Tibial nerve (tissue), 4 donors: Measurements from ENCODE around the gene ARHGAP25. TPM values are rescaled to one million over a fixed set of nuclear protein-coding genes. Genes with fewer than 3 reads are reported as not detected.

Source experiments
- DNase-seq, 2 donors: peaks; one replicate each; pipeline ENCODE4 v3.0.0-alpha.2; 2019; ENCODE audit warnings: low spot score in 2 of 2
- H3K27ac ChIP-seq, 4 donors: fragments of 200-600 bp; sonication (generic) in 3 of 4; one replicate each; pipeline ENCODE4 v1.5.1; 2017 to 2019; ENCODE audit warnings: mild to moderate bottlenecking in 1 of 4
- H3K27me3 ChIP-seq, 2 donors: fragments of 200-600 bp; sonication (generic) in 1 of 2; one replicate each; pipeline versions ENCODE4 v1.5.1 to v1.6.0; 2017 to 2019
- H3K36me3 ChIP-seq, 3 donors: fragments of 200-600 bp; sonication (generic); one replicate each; pipeline ENCODE4 v1.5.1; 2018 to 2019
- H3K4me1 ChIP-seq, 4 donors: fragments of 200-600 bp; sonication (generic) in 3 of 4; one replicate each; pipeline ENCODE4 v1.5.1; 2017 to 2019
- H3K4me3 ChIP-seq, 4 donors: fragments of 200-600 bp; sonication (generic) in 3 of 4; one replicate each; pipeline ENCODE4 v1.5.1; 2017 to 2019; ENCODE audit warnings: mild to moderate bottlenecking in 1 of 4, moderate library complexity in 1 of 4
- H3K9me3 ChIP-seq, 4 donors: fragments of 200-600 bp; sonication (generic) in 3 of 4; one replicate each; pipeline ENCODE4 v1.5.1; 2017 to 2019
- EP300 ChIP-seq, 2 donors: sonication (generic); formaldehyde crosslinking; IDR thresholded peaks; one replicate each; pipeline ENCODE4 v1.6.1; 2017; ENCODE audit warnings: antibody characterized with exemption in 2 of 2, mild to moderate bottlenecking in 1 of 2
- POLR2A ChIP-seq, 2 donors: fragments of 450-650 bp; IDR thresholded peaks; one replicate each; pipeline ENCODE4 v1.6.1; 2017; ENCODE audit warnings: antibody characterized with exemption in 2 of 2, mild to moderate bottlenecking in 2 of 2, moderate library complexity in 2 of 2
- WGBS, 2 donors: methylation state at CpG; one replicate each; pipeline ENCODE4 v1.1.5; 2018; 5-methylcytosine and 5-hydroxymethylcytosine counted together
- total RNA-seq, 4 donors: library from RNA; depleted of rRNA; stranded (reverse); fragments of >200 nt; gene quantifications; one replicate each; pipeline ENCODE4 v1.1.0, GENCODE V29; 2016
- TF ChIP-seq, protein P1 (sequence below), 5 experiments: fragments of 200-600 bp in 3 of 5; fragments of 450-650 bp in 2 of 5; sonication (generic) in 3 of 5; IDR thresholded peaks; one replicate each; pipeline ENCODE4 v1.5.1; 2016 to 2019; ENCODE audit warnings: antibody characterized with exemption in 5 of 5, mild to moderate bottlenecking in 3 of 5, moderate library complexity in 2 of 5

ARHGAP25 gene
- total RNA-seq, 4 donors from 2014 or later = 4.3 to 9.6 (median 5.3) TPM

DNA sequence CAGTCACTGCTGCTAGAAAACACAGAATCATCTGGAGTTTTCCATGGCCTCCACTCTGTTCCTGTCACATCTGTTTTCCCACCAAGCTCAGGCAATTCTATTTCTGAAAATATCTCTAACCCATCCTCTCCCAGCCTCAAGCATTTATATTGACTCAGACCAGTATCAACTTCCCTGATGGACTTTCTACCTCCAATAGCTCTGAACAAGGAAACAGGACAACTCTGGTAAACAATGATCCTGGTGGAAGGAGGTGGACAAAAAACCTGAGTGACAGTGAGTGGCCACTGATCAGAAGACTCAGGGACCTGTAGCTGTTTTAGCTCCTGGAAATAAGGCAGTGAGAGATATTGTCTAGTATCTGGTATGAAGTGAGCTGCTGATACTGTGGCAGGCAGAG, 113.1 kb downstream of the ARHGAP25 start:
- Histone ChIP-seq H3K27ac (no peak overlapping the region), H3K9me3 (no peaks in the 10 kb centered on the region), H3K27me3 (no peaks in the 10 kb centered on the region), H3K4me1 (no peaks in the 10 kb centered on the region), H3K4me3 (no peak overlapping the region), H3K36me3 (no peaks in the 10 kb centered on the region)
- DNase-seq = no peak
- no peak for TF ChIP-seq POLR2A (IDR thresholded peaks at IDR 0.05)
- TF ChIP-seq, protein P1, sequence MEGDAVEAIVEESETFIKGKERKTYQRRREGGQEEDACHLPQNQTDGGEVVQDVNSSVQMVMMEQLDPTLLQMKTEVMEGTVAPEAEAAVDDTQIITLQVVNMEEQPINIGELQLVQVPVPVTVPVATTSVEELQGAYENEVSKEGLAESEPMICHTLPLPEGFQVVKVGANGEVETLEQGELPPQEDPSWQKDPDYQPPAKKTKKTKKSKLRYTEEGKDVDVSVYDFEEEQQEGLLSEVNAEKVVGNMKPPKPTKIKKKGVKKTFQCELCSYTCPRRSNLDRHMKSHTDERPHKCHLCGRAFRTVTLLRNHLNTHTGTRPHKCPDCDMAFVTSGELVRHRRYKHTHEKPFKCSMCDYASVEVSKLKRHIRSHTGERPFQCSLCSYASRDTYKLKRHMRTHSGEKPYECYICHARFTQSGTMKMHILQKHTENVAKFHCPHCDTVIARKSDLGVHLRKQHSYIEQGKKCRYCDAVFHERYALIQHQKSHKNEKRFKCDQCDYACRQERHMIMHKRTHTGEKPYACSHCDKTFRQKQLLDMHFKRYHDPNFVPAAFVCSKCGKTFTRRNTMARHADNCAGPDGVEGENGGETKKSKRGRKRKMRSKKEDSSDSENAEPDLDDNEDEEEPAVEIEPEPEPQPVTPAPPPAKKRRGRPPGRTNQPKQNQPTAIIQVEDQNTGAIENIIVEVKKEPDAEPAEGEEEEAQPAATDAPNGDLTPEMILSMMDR (IDR thresholded peaks at IDR 0.05) = no peak

DNA sequence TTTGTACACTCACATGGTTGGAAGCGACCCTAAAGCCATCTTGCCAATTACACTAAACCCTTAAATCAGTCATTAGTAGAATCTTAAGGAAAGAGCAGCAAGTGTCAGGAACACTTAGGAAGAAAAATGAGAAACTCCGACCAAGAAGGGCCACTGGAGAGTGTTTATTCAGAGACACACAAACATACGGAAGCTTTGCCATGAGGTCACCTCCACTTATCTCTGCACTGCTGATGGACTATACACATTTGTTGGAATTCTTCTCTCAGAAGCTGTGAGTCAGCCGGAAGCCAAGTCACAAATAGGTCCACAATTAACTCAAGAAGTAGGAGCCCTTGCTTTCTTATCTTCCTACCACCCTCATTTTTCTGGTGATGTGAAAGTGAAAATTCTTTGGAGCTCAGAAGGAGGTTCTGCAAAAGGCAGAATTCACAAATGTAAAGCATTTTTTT, 115.0 kb downstream of the ARHGAP25 start:
- WGBS, 2 donors = 63 to 76% methylated on average over 4 of the region's 4 CpGs

DNA sequence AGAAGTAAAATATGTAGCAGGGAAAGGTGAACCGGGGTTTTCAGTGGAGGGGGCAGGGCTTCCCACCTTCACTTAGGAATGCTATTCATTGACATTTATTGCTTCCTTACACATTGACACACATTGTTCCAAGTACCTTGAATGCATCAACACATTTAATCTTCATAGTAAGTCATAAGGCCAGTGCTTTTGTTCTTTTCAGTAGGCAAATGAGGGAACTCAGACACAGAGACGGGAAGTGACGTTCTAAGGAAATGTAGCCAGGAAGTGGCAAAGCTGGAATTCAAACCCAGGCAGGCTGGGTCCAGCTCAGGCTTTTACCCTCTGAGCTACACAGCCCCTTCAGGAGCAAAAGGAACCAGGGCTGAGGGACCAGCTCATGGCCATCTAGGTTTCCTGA, 115.9 kb downstream of the ARHGAP25 start:
- H3K4me3 ChIP-seq = no peak overlapping the region
- H3K27me3 ChIP-seq = no peaks in the 10 kb centered on the region
- WGBS, 2 donors = 62 to 83% methylated on average over 3 of the region's 3 CpGs
- H3K36me3 ChIP-seq = no peaks in the 10 kb centered on the region
- no peaks in the 10 kb centered on the region for H3K9me3 ChIP-seq
- H3K4me1 ChIP-seq = no peaks in the 10 kb centered on the region
- TF ChIP-seq POLR2A (IDR thresholded peaks at IDR 0.05) (no peak), EP300 (IDR thresholded peaks at IDR 0.05) (no peak)
- TF ChIP-seq, protein P1 (IDR thresholded peaks at IDR 0.05) = no peak
- no peak for DNase-seq
- no peak overlapping the region for H3K27ac ChIP-seq

More for the DNA sequence above, 115.0 kb downstream of the ARHGAP25 start:
- Histone ChIP-seq H3K36me3 (no peaks in the 10 kb centered on the region), H3K9me3 (no peaks in the 10 kb centered on the region), H3K27ac (no peak overlapping the region), H3K4me1 (no peaks in the 10 kb centered on the region), H3K27me3 (no peaks in the 10 kb centered on the region), H3K4me3 (no peak overlapping the region)
- DNase-seq = no peak
- TF ChIP-seq, protein P1 (IDR thresholded peaks at IDR 0.05) = no peak
- TF ChIP-seq EP300 (IDR thresholded peaks at IDR 0.05) (no peak), POLR2A (IDR thresholded peaks at IDR 0.05) (no peak)

DNA sequence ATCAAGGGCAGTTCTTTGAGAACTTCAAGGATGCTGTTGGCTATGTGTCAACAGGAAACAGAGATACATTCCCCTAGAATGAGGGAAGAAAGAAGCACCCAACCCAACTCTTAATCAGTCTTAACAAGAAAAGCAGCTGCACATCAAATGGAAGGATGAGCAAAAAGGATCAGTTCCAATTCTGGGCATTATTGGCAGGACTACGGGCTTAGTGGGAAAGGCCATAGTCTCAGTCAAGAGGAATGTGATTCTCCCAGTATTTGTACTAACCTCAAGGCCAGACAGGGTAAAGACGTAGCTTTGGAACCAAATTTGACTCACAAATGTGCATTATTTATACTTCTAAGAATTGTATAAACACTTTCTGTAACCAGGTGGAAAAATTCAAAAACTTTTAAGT, 118.4 kb downstream of the ARHGAP25 start:
- Histone ChIP-seq H3K27me3 (no peaks in the 10 kb centered on the region), H3K4me1 (no peaks in the 10 kb centered on the region), H3K36me3 (no peaks in the 10 kb centered on the region), H3K27ac (no peak overlapping the region), H3K9me3 (no peaks in the 10 kb centered on the region), H3K4me3 (no peak overlapping the region)
- no peak for TF ChIP-seq EP300 (IDR thresholded peaks at IDR 0.05)
- no peak for TF ChIP-seq POLR2A (IDR thresholded peaks at IDR 0.05)
- TF ChIP-seq, protein P1 (IDR thresholded peaks at IDR 0.05) = no peak
- WGBS, 2 donors = 76 to 77% methylated on average over 2 of the region's 2 CpGs
- DNase-seq = no peak

DNA sequence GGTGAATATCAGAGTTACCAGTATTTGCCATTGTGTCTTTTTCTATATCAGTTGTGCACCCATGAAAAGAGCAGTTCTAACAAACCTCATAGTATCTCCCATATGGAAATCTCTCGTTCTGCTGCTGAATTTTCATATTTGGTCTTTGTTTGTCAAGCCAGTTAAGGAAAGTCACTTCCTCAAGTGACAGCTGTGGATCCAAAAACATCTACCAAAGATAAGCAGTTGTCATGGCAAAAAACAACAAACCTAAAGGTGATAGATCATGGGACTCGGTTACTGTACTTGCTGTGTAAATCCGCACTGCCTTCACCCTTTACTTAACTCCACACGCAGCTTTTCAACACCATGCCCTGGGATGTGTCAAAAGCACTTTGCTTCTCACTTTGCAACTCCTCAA, 119.3 kb downstream of the ARHGAP25 start:
- no peaks in the 10 kb centered on the region for H3K27me3 ChIP-seq
- H3K27ac ChIP-seq = no peak overlapping the region
- no peak for DNase-seq
- no peaks in the 10 kb centered on the region for H3K9me3 ChIP-seq
- TF ChIP-seq POLR2A (IDR thresholded peaks at IDR 0.05) (no peak), EP300 (IDR thresholded peaks at IDR 0.05) (no peak)
- TF ChIP-seq, protein P1 (IDR thresholded peaks at IDR 0.05) = no peak
- no peaks in the 10 kb centered on the region for H3K36me3 ChIP-seq
- no peaks in the 10 kb centered on the region for H3K4me1 ChIP-seq
- no peak overlapping the region for H3K4me3 ChIP-seq
- 86 to 89% methylated on average over 4 of the region's 4 CpGs for WGBS, 2 donors
